HepG2 (cell line): ENCODE data around the gene PRR30. TPM values are rescaled to one million over a fixed set of nuclear protein-coding genes. Genes with fewer than 3 reads are reported as not detected.

Experiments
- ATAC-seq: fragments of 200-7000 bp; cut with Tn5 transposase; 3 replicates; pipeline ENCODE4 v1.9.1; 2020; ENCODE audit warnings: mild to moderate bottlenecking, moderate library complexity
- BruUV-seq: library from RNA; stranded (reverse); fragments of 400-500 nt; replicated peaks from 2 replicates; lab custom pipeline; 2021; lab: Mats Ljungman, UMichigan
- CTCF ChIA-PET: fragments of 300-600 bp; formaldehyde crosslinking; extraction: SDS; loops from one replicate; lab custom pipeline; 2021; ENCODE audit warnings: low total read pairs, inconsistent platforms, low intra/inter-chr PET ratio; lab: Yijun Ruan, JAX
- POLR2A ChIA-PET: fragments of 350-600 bp; sonication (Branson Sonifier 250); formaldehyde crosslinking; loops from one replicate; lab custom pipeline; 2020; ENCODE audit warnings: antibody characterized with exemption, inconsistent platforms; lab: Yijun Ruan, JAX
- DNase-seq: peaks from one replicate; pipeline ENCODE4 v3.0.0-alpha.2; 2015; ENCODE audit warnings: low spot score
- FAIRE-seq: peaks from 3 replicates; lab custom pipeline; 2011; peaks lifted over from hg19 to GRCh38; lab: Jason Lieb, UNC
- H2AFZ ChIP-seq: one replicate; pipeline ENCODE4 v1.6.1; 2011; ENCODE audit warnings: low read length, inconsistent platforms
- H3K27ac ChIP-seq: fragments of 300-600 bp; 3 replicates; pipeline ENCODE4 v1.8.0; 2011; ENCODE audit warnings: mixed run types, mild to moderate bottlenecking, mixed read lengths, low read length, inconsistent platforms; ENCODE audit not compliant: insufficient read depth; ENCODE audit errors: extremely low read length
- H3K27me3 ChIP-seq, 2 experiments: fragments of 200-600 bp in 1 of 2; 2 replicates in 1 of 2; 3 replicates in 1 of 2; pipeline versions ENCODE4 v1.6.0 to v1.8.0; 2011; ENCODE audit warnings: low read length in 2 of 2, mild to moderate bottlenecking in 2 of 2, moderate library complexity in 2 of 2, inconsistent platforms in 1 of 2; ENCODE audit not compliant: insufficient read depth in 2 of 2, control insufficient read depth in 1 of 2
- H3K36me3 ChIP-seq, 2 experiments: fragments of 200-600 bp in 1 of 2; replicated peaks in 1 of 2; 2 replicates in 1 of 2; 3 replicates in 1 of 2; pipeline versions ENCODE4 v1.5.1 to v1.8.0; 2011; ENCODE audit warnings: low read length in 2 of 2, inconsistent platforms in 1 of 2; ENCODE audit not compliant: insufficient read depth in 2 of 2, control insufficient read depth in 1 of 2
- H3K4me1 ChIP-seq: 2 replicates; pipeline ENCODE4 v1.5.1; 2012; ENCODE audit warnings: low read length, inconsistent platforms; ENCODE audit not compliant: insufficient read depth
- H3K4me2 ChIP-seq: 2 replicates; pipeline ENCODE4 v1.6.0; 2011; ENCODE audit warnings: low read depth, low read length, inconsistent platforms
- H3K4me3 ChIP-seq, 3 experiments: fragments of 200-600 bp in 1 of 3; sonication (generic), shearing (Covaris generic) in 1 of 3; replicated peaks in 1 of 3; 2 replicates each; pipeline ENCODE4 v1.5.1; 2011 to 2016; ENCODE audit warnings: low read length in 3 of 3, inconsistent platforms in 2 of 3, low read depth in 2 of 3, mild to moderate bottlenecking in 2 of 3, control low read depth in 1 of 3, mixed read lengths in 1 of 3; ENCODE audit not compliant: insufficient read depth in 1 of 3
- H3K79me2 ChIP-seq: one replicate; pipeline ENCODE4 v1.6.1; 2011; ENCODE audit warnings: low read length, inconsistent platforms; ENCODE audit not compliant: insufficient read depth
- H3K9ac ChIP-seq: 2 replicates; pipeline ENCODE4 v1.6.0; 2011; ENCODE audit warnings: mild to moderate bottlenecking, low read depth, low read length, inconsistent platforms; ENCODE audit not compliant: insufficient read depth
- H3K9me3 ChIP-seq: 2 replicates; pipeline ENCODE4 v1.5.1; 2012; ENCODE audit warnings: mild to moderate bottlenecking, low read length
- H4K20me1 ChIP-seq: 2 replicates; pipeline ENCODE4 v1.6.0; 2011; ENCODE audit warnings: inconsistent platforms, mild to moderate bottlenecking, low read length, moderate library complexity; ENCODE audit not compliant: insufficient read depth
- BCL3 ChIP-seq: sonication (generic); formaldehyde crosslinking; IDR thresholded peaks from 2 replicates; pipeline ENCODE4 v1.5.1; 2020; ENCODE audit warnings: mild to moderate bottlenecking, missing genetic modification reagents, moderate library complexity
- BCLAF1 ChIP-seq: fragments of 450-650 bp; IDR thresholded peaks from 2 replicates; pipeline ENCODE4 v1.6.1; 2017; ENCODE audit warnings: mild to moderate bottlenecking
- HDAC1 ChIP-seq: sonication (generic); formaldehyde crosslinking; IDR thresholded peaks from 2 replicates; pipeline ENCODE4 v1.5.1; 2020; ENCODE audit warnings: mild to moderate bottlenecking, missing genetic modification reagents
- HIC2 ChIP-seq: sonication (generic); formaldehyde crosslinking; IDR thresholded peaks from 2 replicates; pipeline ENCODE4 v1.9.0; 2022; ENCODE audit warnings: low read depth, missing genetic modification reagents
- NFIB ChIP-seq: sonication (generic); formaldehyde crosslinking; IDR thresholded peaks from 2 replicates; pipeline ENCODE4 v1.9.0; 2021; ENCODE audit warnings: missing genetic modification reagents, mild to moderate bottlenecking, borderline replicate concordance
- RFX5 ChIP-seq: IDR thresholded peaks from 2 replicates; pipeline ENCODE4 v1.6.1; 2011; ENCODE audit warnings: low read depth, low read length, improper control_type of control experiment
- RORA ChIP-seq: sonication (generic); formaldehyde crosslinking; IDR thresholded peaks from 2 replicates; pipeline ENCODE4 v1.5.0; 2020; ENCODE audit warnings: mild to moderate bottlenecking, missing genetic modification reagents, moderate library complexity
- TRAFD1 ChIP-seq: sonication (generic); formaldehyde crosslinking; IDR thresholded peaks from 2 replicates; pipeline ENCODE4 v1.5.1; 2020; ENCODE audit warnings: missing genetic modification reagents, mild to moderate bottlenecking, borderline replicate concordance
- ZNF615 ChIP-seq: sonication (generic); formaldehyde crosslinking; IDR thresholded peaks from 2 replicates; pipeline ENCODE4 v1.5.0; 2020; ENCODE audit warnings: mild to moderate bottlenecking, missing genetic modification reagents, borderline replicate concordance
- ZNF687 ChIP-seq: sonication (generic); formaldehyde crosslinking; IDR thresholded peaks from 2 replicates; pipeline ENCODE4 v1.5.1; 2020; ENCODE audit warnings: mild to moderate bottlenecking, missing genetic modification reagents, moderate library complexity
- WGBS: methylation state at CpG from one replicate; pipeline ENCODE4 v1.1.6; 2017; ENCODE audit warnings: low lambda C conversion rate; 5-methylcytosine and 5-hydroxymethylcytosine counted together
- in situ Hi-C: cut with HindIII; loops from 2 replicates; pipeline ENCODE4 v1.10.0; 2017; ENCODE audit warnings: low pct_unique_long_range_greater_than_20kb; ENCODE audit not compliant: extremely low pct_ligation_motif_present
- intact Hi-C: fragments of 100-400 bp; cut with micrococcal nuclease; formaldehyde crosslinking; loops from one replicate; pipeline ENCODE4 v1.10.0; 2022; ENCODE audit not compliant: unreplicated experiment
- polyA plus RNA-seq, 8 experiments: library from polyadenylated mRNA; depleted of rRNA in 3 of 8; stranded (reverse) in 7 of 8; unstranded in 1 of 8; fragments of >200 nt; fragmentation: Illumina TruSeq in 4 of 8; extraction: Trizol in 4 of 8; gene quantifications; 2 replicates each; pipeline versions ENCODE4 v1.2.1 to v1.2.3, GENCODE V29; 2011 to 2016; ENCODE audit warnings: low read depth in 4 of 8, missing spikeins in 1 of 8, mixed read lengths in 1 of 8; ENCODE audit not compliant: insufficient read depth in 1 of 8
- total RNA-seq, 5 experiments: library from RNA; depleted of rRNA; stranded (reverse); fragments of >200 nt; fragmentation: Illumina TruSeq; extraction: Trizol; gene quantifications; 2 replicates each; pipeline ENCODE4 v1.2.3, GENCODE V29; 2016; ENCODE audit warnings: low read depth in 1 of 5

PRR30 gene
- total and polyA plus RNA-seq, 2 of the 13 experiments (the other 11 are each of a cell fraction or from before 2014, with no cell fraction given) = not detected

GRCh38 chr2:27148801-27149439 lies 9.7 kb upstream of the PRR30 start, which contains the start of gene TCF23:
TCF23 (plus strand) TSS chr2:27149004; CDS start chr2:27149134, 130 bp downstream.
- in situ Hi-C loops (no loop called here), intact Hi-C loops (no loop called here)
- peak within 1 kb of the TSS in 1 of 3 experiments; percentile 21; a peak in 1 of 6 replicates for H3K4me3 ChIP-seq
- H3K4me1 ChIP-seq = peaks cover 63% of the 10 kb centered on the region
- FAIRE-seq = no peak
- ChIA-PET CTCF (no interaction called here), POLR2A (interaction anchor here (0.9 to 1.5 kb wide), 5 partner anchors 14 to 55 kb away, joined by 3 to 4 read pairs (median 3); partner anchors contain the start of gene PREB)
- no peaks in the 10 kb centered on the region for H3K36me3 ChIP-seq
- peak; percentile 33 for ATAC-seq
- no peak within 1 kb of the TSS for H3K27ac ChIP-seq
- no peak for DNase-seq
- H3K79me2 ChIP-seq = no peaks in the 10 kb centered on the region
- H4K20me1 ChIP-seq = no peaks in the 10 kb centered on the region
- H2AFZ ChIP-seq = peak within 1 kb of the TSS; percentile 2
- no TSS peak for BruUV-seq
- H3K9ac ChIP-seq = peak within 1 kb of the TSS; percentile 2
- WGBS = 47% methylated on average over 11 of the region's 12 CpGs
- H3K4me2 ChIP-seq = peak within 1 kb of the TSS; percentile 48
- H3K27me3 ChIP-seq = peaks cover 0 to 2% of the 10 kb centered on the region in 2 experiments; a peak in 2 of 5 replicates
- H3K9me3 ChIP-seq = no peaks in the 10 kb centered on the region
- TF ChIP-seq RORA (CRISPR knock-in tag) (no peak), NFIB (CRISPR knock-in tag) (no peak), HIC2 (0 out of 2 replicates have a peak, but pooled peaks have one; percentile 44), TRAFD1 (CRISPR knock-in tag) (no peak), RFX5 (no peak), HDAC1 (no peak), BCL3 (CRISPR knock-in tag) (peak; percentile 49; the same call in 1 of the 2 replicates), ZNF615 (no peak), ZNF687 (CRISPR knock-in tag) (peak; percentile 39; the same call in 1 of the 2 replicates), BCLAF1 (no peak)
